ENCODE data around the gene CAPNS1. TPM values are rescaled to one million over a fixed set of nuclear protein-coding genes. Genes with fewer than 3 reads are reported as not detected.

Gene CAPNS1
- total and polyA plus RNA-seq, 2 of the 13 experiments (the other 11 are each of a cell fraction or from before 2014, with no cell fraction given), result 322 to 526 TPM

- TF ChIP-seq WIZ (CRISPR knock-in tag; IDR thresholded peaks at IDR 0.05) (no peak), GFI1 (CRISPR knock-in tag; IDR thresholded peaks at IDR 0.05; ENCODE audit: borderline replicate concordance) (0 out of 2 replicates have a peak, but pooled peaks have one; percentile 16), HBP1 (CRISPR knock-in tag; IDR thresholded peaks at IDR 0.05; ENCODE audit: low read depth) (peak; percentile 14; the same call in 1 of the 2 replicates), FOXJ3 (CRISPR knock-in tag; IDR thresholded peaks at IDR 0.05; ENCODE audit: borderline replicate concordance) (no peak), ZSCAN21 (CRISPR knock-in tag; IDR thresholded peaks at IDR 0.05; ENCODE audit: borderline replicate concordance) (no peak), HMGA1 (CRISPR knock-in tag; conservative IDR thresholded peaks at IDR 0.05) (no peak), ZBTB7B (CRISPR knock-in tag; IDR thresholded peaks at IDR 0.05) (no peak), NCOA5 (CRISPR knock-in tag; IDR thresholded peaks at IDR 0.05) (no peak), POLR2AphosphoS2 (IDR thresholded peaks at IDR 0.05; ENCODE audit: low read depth, low read length) (no peak), DBP (CRISPR knock-in tag; IDR thresholded peaks at IDR 0.05; ENCODE audit: not compliant biosample characterization) (no peak), BCL3 (CRISPR knock-in tag; IDR thresholded peaks at IDR 0.05) (0 out of 2 replicates have a peak, but pooled peaks have one; percentile 11), ZNF709 (CRISPR knock-in tag; IDR thresholded peaks at IDR 0.05) (peak; percentile 72; the same call in 1 of the 2 replicates), MZF1 (CRISPR knock-in tag; IDR thresholded peaks at IDR 0.05; ENCODE audit: borderline replicate concordance) (no peak), ZMYM2 (CRISPR knock-in tag; IDR thresholded peaks at IDR 0.05) (no peak), ZNF619 (CRISPR knock-in tag; IDR thresholded peaks at IDR 0.05) (no peak), SOX5 (CRISPR knock-in tag; IDR thresholded peaks at IDR 0.05; ENCODE audit: borderline replicate concordance) (no peak), NFIC (IDR thresholded peaks at IDR 0.05; ENCODE audit: low read length) (no peak), ZNF274 (CRISPR knock-in tag; IDR thresholded peaks at IDR 0.05) (0 out of 2 replicates have a peak, but pooled peaks have one; percentile 19), ZNF180 (CRISPR knock-in tag; IDR thresholded peaks at IDR 0.05; ENCODE audit: borderline replicate concordance, low read depth) (no peak), ZNF484 (CRISPR knock-in tag; IDR thresholded peaks at IDR 0.05; ENCODE audit: borderline replicate concordance, low read depth) (no peak)
- TF ChIP-seq, protein P1, sequence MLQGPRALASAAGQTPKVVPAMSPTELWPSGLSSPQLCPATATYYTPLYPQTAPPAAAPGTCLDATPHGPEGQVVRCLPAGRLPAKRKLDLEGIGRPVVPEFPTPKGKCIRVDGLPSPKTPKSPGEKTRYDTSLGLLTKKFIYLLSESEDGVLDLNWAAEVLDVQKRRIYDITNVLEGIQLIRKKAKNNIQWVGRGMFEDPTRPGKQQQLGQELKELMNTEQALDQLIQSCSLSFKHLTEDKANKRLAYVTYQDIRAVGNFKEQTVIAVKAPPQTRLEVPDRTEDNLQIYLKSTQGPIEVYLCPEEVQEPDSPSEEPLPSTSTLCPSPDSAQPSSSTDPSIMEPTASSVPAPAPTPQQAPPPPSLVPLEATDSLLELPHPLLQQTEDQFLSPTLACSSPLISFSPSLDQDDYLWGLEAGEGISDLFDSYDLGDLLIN (CRISPR knock-in tag; IDR thresholded peaks at IDR 0.05; ENCODE audit: borderline replicate concordance), result 0 out of 2 replicates have a peak, but pooled peaks have one; percentile 31
- TF ChIP-seq, protein P2, sequence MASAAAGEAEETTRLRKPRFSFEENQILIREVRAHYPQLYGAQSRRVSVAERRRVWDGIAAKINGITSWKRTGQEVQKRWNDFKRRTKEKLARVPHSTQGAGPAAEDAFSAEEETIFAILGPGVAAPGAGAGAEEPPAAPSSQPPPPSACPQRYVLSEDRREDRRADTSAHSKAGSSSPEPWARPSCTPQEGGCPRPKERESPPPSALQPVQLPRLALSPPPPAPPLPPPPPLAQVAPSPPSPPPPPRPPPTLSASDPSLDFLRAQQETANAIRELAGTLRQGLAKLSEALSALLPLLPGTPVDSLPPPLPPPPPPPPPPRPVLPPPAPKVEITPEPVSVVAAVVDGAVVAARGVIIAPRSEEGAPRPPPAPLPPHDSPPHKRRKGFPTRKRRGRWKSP (CRISPR knock-in tag; IDR thresholded peaks at IDR 0.05), result no peak
- TF ChIP-seq, protein P3, sequence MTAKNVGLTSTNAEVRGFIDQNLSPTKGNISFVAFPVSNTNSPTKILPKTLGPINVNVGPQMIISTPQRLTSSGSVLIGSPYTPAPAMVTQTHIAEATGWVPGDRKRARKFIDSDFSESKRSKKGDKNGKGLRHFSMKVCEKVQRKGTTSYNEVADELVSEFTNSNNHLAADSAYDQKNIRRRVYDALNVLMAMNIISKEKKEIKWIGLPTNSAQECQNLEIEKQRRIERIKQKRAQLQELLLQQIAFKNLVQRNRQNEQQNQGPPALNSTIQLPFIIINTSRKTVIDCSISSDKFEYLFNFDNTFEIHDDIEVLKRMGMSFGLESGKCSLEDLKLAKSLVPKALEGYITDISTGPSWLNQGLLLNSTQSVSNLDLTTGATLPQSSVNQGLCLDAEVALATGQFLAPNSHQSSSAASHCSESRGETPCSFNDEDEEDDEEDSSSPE (CRISPR knock-in tag; IDR thresholded peaks at IDR 0.05), result no peak
These were observed 605 bp downstream of the CAPNS1 start (continued) for GRCh38 chr19:36140304-36141038.

Measured in HepG2 (cell line).